ENCODE results near the gene SNPH. TPM values are rescaled to one million over a fixed set of nuclear protein-coding genes. Genes with fewer than 3 reads are reported as not detected.

Gene SNPH
- total and polyA plus RNA-seq, 2 of the 4 experiments (the other 2 are of a cell fraction), result 3.1 to 4.5 TPM

DNA sequence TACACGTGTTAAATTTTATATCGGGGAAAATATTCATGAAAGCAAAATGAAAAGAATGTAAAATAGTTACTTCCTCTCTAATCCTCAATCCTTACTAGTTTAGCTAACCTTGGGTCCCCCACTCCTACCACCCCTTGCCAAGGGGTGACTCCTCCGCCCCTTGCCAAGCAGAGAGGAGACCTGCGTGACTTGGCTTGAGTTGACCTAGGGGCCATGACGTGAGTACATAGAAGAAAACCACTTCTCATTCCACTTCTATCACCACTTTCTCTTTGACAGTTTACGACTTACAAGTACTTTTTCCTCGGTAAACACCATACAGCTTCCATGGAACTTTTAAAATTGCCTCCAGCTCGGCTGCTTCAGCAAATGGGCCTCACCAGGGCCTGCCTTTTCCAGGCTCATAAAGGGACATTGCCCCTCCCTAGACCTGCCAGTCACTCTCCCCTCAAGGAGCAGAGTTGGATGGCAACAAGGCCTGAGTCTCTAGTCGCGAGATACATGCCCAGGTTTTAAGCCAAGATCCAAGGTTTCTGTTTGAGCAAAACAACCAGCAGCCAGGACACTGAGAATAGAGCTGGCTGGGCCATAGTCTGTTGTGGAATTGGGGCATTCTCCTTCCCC is 32.9 kb downstream of the SNPH start:
- Histone ChIP-seq H3K18ac (ENCODE audit: low read depth, low read length) (no peak overlapping the region), H2BK5ac (ENCODE audit: low read depth, low read length, poor library complexity, severe bottlenecking) (no peak overlapping the region), H2BK15ac (ENCODE audit: low read depth, low read length) (no peak overlapping the region), H4K91ac (ENCODE audit: insufficient read depth, low read depth, low read length) (no peak overlapping the region), H3K79me1 (ENCODE audit: low read depth in 1 of 2, low read length in 2 of 2) (peaks cover 0 to 10% of the 10 kb centered on the region in 2 experiments; a peak in 1 of 4 replicates), H2BK120ac (ENCODE audit: low read depth, low read length) (no peak overlapping the region), H3K4me3 (ENCODE audit: insufficient read depth, low read depth, low read length) (no peak overlapping the region), H2AK9ac (replicated peaks; ENCODE audit: low read depth, low read length, poor library complexity) (no peak overlapping the region), H3K56ac (ENCODE audit: extremely low read depth, insufficient read depth, low read length) (no peak overlapping the region), H4K5ac (ENCODE audit: low read depth, low read length) (no peak overlapping the region), H2BK20ac (ENCODE audit: low read depth, low read length) (no peak overlapping the region), H4K20me1 (ENCODE audit: insufficient read depth, low read length) (peaks cover 2% of the 10 kb centered on the region; the same call in 1 of the 2 replicates), H3K4me2 (ENCODE audit: low read depth, low read length) (no peak overlapping the region), H3K9ac (ENCODE audit: low read depth, low read length) (no peak overlapping the region), H3K36me3 (ENCODE audit: control insufficient read depth, insufficient read depth, low read length) (peaks cover 4% of the 10 kb centered on the region; the same call in 1 of the 2 replicates), H4K8ac (ENCODE audit: low read depth in 2 of 2, low read length in 2 of 2) (no peak overlapping the region), H3K4ac (ENCODE audit: low read depth, low read length) (no peak overlapping the region), H2AFZ (replicated peaks; ENCODE audit: low read length, poor library complexity) (no peak overlapping the region), H3K14ac (replicated peaks; ENCODE audit: low read depth, low read length) (no peak overlapping the region), H3K23ac (ENCODE audit: low read depth, low read length) (no peak overlapping the region), H3K4me1 (ENCODE audit: control insufficient read depth, insufficient read depth, low read length) (peaks cover 8% of the 10 kb centered on the region), H3K27ac (ENCODE audit: insufficient read depth, low read length) (no peak overlapping the region), H3K27me3 (ENCODE audit: control insufficient read depth, insufficient read depth, low read length) (no peaks in the 10 kb centered on the region), H3K9me3 (ENCODE audit: control insufficient read depth, insufficient read depth, low read length) (no peaks in the 10 kb centered on the region), H2AK5ac (ENCODE audit: low read depth, low read length) (no peak overlapping the region; the same call in 1 of the 2 replicates), H3K9me1 (ENCODE audit: insufficient read depth, low read length) (peaks cover 33% of the 10 kb centered on the region)
- TF ChIP-seq NFE2L2 (IDR thresholded peaks at IDR 0.05; ENCODE audit: low read depth, low read length), result no peak
- no peak for TF ChIP-seq RCOR1 (IDR thresholded peaks at IDR 0.05; ENCODE audit: insufficient replicate concordance, low read length)
- no peak for TF ChIP-seq FOS (IDR thresholded peaks at IDR 0.05; ENCODE audit: low read depth, low read length)
- TF ChIP-seq BHLHE40 (IDR thresholded peaks at IDR 0.05; ENCODE audit: low read depth, low read length), result no peak
- TF ChIP-seq RFX5 (IDR thresholded peaks at IDR 0.05; ENCODE audit: low read depth, low read length), result no peak
- TF ChIP-seq, protein P1, sequence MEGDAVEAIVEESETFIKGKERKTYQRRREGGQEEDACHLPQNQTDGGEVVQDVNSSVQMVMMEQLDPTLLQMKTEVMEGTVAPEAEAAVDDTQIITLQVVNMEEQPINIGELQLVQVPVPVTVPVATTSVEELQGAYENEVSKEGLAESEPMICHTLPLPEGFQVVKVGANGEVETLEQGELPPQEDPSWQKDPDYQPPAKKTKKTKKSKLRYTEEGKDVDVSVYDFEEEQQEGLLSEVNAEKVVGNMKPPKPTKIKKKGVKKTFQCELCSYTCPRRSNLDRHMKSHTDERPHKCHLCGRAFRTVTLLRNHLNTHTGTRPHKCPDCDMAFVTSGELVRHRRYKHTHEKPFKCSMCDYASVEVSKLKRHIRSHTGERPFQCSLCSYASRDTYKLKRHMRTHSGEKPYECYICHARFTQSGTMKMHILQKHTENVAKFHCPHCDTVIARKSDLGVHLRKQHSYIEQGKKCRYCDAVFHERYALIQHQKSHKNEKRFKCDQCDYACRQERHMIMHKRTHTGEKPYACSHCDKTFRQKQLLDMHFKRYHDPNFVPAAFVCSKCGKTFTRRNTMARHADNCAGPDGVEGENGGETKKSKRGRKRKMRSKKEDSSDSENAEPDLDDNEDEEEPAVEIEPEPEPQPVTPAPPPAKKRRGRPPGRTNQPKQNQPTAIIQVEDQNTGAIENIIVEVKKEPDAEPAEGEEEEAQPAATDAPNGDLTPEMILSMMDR (conservative IDR thresholded peaks at IDR 0.05; ENCODE audit: low read depth, low read length), result no peak
- TF ChIP-seq MAZ (IDR thresholded peaks at IDR 0.05; ENCODE audit: borderline replicate concordance, low read depth, low read length), result no peak
- TF ChIP-seq, protein P2, sequence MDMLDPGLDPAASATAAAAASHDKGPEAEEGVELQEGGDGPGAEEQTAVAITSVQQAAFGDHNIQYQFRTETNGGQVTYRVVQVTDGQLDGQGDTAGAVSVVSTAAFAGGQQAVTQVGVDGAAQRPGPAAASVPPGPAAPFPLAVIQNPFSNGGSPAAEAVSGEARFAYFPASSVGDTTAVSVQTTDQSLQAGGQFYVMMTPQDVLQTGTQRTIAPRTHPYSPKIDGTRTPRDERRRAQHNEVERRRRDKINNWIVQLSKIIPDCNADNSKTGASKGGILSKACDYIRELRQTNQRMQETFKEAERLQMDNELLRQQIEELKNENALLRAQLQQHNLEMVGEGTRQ (IDR thresholded peaks at IDR 0.05; ENCODE audit: low read depth, low read length), result no peak
- TF ChIP-seq, protein P3, sequence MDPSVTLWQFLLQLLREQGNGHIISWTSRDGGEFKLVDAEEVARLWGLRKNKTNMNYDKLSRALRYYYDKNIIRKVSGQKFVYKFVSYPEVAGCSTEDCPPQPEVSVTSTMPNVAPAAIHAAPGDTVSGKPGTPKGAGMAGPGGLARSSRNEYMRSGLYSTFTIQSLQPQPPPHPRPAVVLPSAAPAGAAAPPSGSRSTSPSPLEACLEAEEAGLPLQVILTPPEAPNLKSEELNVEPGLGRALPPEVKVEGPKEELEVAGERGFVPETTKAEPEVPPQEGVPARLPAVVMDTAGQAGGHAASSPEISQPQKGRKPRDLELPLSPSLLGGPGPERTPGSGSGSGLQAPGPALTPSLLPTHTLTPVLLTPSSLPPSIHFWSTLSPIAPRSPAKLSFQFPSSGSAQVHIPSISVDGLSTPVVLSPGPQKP (IDR thresholded peaks at IDR 0.05; ENCODE audit: borderline replicate concordance, low read depth, low read length), result no peak
- TF ChIP-seq SMC3 (IDR thresholded peaks at IDR 0.05; ENCODE audit: low read depth, low read length), result no peak
- no peak for TF ChIP-seq CEBPB (IDR thresholded peaks at IDR 0.05; ENCODE audit: low read depth, low read length)
- no peak for TF ChIP-seq MXI1 (IDR thresholded peaks at IDR 0.05; ENCODE audit: borderline replicate concordance, low read depth, low read length)
- TF ChIP-seq MAFK (IDR thresholded peaks at IDR 0.05; ENCODE audit: low read depth, low read length), result no peak
- no peak for TF ChIP-seq CHD1 (IDR thresholded peaks at IDR 0.05; ENCODE audit: low read depth, low read length)
- no peak for TF ChIP-seq POLR2A (IDR thresholded peaks at IDR 0.05; ENCODE audit: low read depth, low read length)
- no peak for TF ChIP-seq RAD21 (IDR thresholded peaks at IDR 0.05; ENCODE audit: low read length)
- WGBS, 2 experiments (ENCODE audit: extremely low coverage in 2 of 2, insufficient read length in 1 of 2), result 73% methylated on average over 8 of the region's 10 CpGs; no CpG with 5 or more reads in 1 of the 2 experiments
- BruUV-seq (replicated peaks), result no TSS peak
- dilution Hi-C loops (cut with HindIII; ENCODE audit: low sequenced_read_pairs, unreplicated experiment) (no loop called here), in situ Hi-C loops (cut with MboI; ENCODE audit: low sequenced_read_pairs) (no loop called here), intact Hi-C loops (cut with micrococcal nuclease) (no loop called here)
- POLR2A ChIA-PET (ENCODE audit: unreplicated experiment), result no interaction called here
- CTCF ChIA-PET, result interaction anchor here (0.6 kb wide), 1 partner anchor 73 kb away, joined by 3 read pairs; the partner anchor contains the start of gene RAD21L1
- no peak for ATAC-seq (ENCODE audit: low read depth)
- no peak for DNase-seq

All from IMR-90 (cell line).